HG02943 (cell line): Measurements from ENCODE around the gene ZNF317.

ENCODE experiments used
- ATAC-seq: cut with Tn5 transposase; IDR thresholded peaks from one replicate; pipeline ENCODE4 v1.9.1; 2021; ENCODE audit warnings: mild to moderate bottlenecking, low read depth, moderate library complexity; ENCODE audit not compliant: unreplicated experiment

ZNF317 gene

GRCh38 chr19:9140159-9140874 is at the start of gene ZNF317:
TSS of gene ZNF317 (plus strand) at chr19:9140397. CDS start at chr19:9156017, 15,620 bp downstream.
- peak; percentile 92 for ATAC-seq

- ATAC-seq: no peak
Observed at GRCh38 chr19:9107375-9107774, 32.8 kb upstream of the ZNF317 start, which contains the start of gene OR7G2. TSS of gene OR7G2 (minus strand) at chr19:9107475. CDS start at chr19:9103243, 4,232 bp downstream.

- no peak for ATAC-seq
Observed at GRCh38 chr19:9109959-9110358, 30.2 kb upstream of the ZNF317 start.

- ATAC-seq: no peak
Observed at GRCh38 chr19:9115307-9115813, 24.8 kb upstream of the ZNF317 start, which contains the start of gene OR7G1. TSS of gene OR7G1 (minus strand) at chr19:9115763. CDS start at chr19:9115763, 0 bp downstream.

GRCh38 chr19:9116547-9116946 is 23.6 kb upstream of the ZNF317 start:
- no peak for ATAC-seq

- ATAC-seq: no peak
Observed at GRCh38 chr19:9126900-9127405, 13.2 kb upstream of the ZNF317 start, which contains the start of gene OR7G3. TSS of gene OR7G3 (minus strand) at chr19:9126950. CDS start at chr19:9126950, 0 bp downstream.

DNA sequence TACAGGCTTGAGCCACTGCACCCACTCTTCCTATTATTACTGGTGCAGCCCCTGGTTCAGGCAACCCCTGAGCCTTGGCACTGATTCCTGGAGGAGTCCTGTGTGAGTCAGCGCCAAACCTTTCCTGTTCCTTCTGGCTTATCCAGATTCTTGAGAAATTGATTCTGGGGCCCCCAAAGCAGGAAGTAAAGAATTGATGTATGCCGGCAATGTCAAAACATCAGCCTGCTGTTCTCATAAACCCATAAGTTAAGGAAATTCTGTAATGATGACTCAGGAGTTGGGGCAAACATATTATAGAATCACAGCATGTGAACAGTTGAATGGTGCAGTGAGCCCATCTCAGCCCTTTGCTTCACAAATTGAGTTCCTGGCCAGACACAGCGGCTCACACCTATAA is 12.0 kb upstream of the ZNF317 start:
- ATAC-seq: no peak

DNA sequence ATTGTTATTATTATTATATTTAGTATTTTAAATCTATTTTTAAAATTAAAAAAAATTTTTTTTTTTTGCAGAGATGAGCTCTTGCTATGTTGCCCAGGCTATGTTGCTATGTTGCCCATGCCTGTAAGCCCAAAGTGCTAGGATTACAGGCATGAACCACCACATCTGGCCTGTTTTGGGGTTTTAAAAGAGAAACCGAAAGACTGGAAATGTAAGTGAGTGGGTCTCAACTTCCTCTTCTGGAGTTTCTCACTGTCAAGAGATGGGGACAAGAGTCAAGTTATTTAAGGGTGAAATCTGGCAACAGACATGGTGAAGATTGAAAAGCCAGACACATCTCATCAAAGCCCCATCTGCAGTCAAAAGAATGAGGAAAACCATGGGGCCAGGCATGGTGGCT is 9.2 kb upstream of the ZNF317 start:
- no peak for ATAC-seq

- ATAC-seq: no peak
Observed at GRCh38 chr19:9132422-9132821, 7.8 kb upstream of the ZNF317 start.

DNA sequence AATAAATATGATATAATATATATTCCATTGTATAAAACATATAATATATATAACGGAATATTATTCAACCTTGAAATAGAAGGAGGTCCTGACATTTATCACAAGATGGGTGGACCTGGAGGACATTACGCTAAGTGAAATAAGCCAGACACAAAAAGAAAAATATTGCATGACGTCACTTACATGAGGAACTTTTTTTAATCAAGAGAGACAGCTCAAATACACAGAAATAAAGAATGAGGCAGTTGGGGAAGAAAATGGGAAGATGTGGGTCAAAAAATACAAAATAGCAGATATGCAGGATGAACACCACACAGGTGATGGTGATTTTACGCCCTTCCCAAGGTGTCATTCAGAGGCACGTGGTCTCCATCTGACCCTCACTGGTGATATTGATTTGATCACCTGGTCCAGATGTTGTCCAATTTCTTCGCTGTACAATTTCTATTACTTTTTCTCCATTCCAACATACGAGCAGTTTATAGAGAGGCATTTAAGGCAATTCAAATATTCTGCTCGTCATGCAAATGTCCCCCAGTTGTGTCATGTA is 513 bp upstream of the ZNF317 start:
- peak; percentile 15 for ATAC-seq

DNA sequence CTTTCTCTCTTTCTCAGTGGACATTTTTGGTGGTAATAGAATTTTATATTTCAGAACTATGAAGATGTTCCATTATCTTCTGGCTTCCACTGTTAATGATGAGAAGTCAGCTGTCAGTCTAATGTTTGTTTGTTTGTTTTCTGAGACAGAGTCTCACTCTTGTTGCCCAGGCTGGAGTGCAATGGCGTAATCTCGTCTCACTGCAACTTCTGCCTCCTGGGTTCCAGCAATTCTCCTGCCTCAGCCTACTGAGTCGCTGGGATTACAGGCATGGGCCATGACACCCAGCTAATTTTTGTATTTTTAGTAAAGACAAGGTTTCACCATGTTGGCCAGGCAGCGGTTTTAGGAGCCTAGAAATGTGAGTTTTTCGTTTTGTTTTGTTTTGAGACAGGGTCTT is 4.7 kb downstream of the ZNF317 start:
- ATAC-seq: no peak

DNA sequence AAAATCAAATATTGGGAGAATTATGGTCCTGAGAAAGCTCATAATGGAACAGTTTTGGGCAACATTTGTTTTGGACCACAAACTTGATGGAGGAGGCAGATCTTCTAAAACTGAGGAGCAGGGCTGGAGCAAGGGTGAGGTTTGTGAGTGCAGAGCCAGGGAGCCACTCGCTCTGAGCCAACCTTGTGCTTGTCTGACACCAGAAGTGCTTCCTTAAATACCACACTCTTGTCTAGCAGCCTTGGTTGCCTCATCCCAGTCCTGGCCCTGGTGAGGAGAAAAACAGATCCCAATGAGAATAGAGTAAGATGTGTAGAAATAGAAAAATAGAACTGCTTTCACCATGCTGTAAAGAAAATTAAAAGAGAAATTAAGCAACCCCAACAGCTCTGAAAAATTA is 6.7 kb downstream of the ZNF317 start:
- ATAC-seq: no peak

- no peak for ATAC-seq
Observed at GRCh38 chr19:9148697-9149096, 8.5 kb downstream of the ZNF317 start.

- ATAC-seq: no peak
Observed at GRCh38 chr19:9149997-9150396, 9.8 kb downstream of the ZNF317 start.

- ATAC-seq: no peak
Observed at GRCh38 chr19:9150650-9151049, 10.5 kb downstream of the ZNF317 start.

- ATAC-seq: no peak
Observed at GRCh38 chr19:9151367-9151766, 11.2 kb downstream of the ZNF317 start.

DNA sequence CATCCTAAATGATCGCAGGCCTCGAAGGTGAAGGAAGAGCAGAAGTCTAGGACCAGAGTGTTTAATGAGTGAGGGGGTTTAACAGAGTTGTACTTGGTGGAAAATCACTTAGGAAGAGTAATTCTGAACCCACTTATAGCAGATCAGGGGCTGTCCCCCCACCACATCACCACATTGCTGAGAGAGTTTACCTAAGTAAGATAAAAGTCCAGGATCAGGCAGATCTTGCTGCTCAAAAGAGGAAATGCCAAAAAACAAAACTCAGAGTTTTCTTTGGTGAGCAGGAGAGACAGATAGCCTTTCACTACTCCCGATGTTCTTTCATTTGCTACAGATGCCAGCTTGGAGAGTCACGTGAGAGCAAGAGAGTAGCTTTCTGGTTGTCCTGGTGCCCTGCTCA is 15.4 kb downstream of the ZNF317 start:
- no peak for ATAC-seq

GRCh38 chr19:9156304-9156703 is 16.1 kb downstream of the ZNF317 start:
- ATAC-seq: no peak

DNA sequence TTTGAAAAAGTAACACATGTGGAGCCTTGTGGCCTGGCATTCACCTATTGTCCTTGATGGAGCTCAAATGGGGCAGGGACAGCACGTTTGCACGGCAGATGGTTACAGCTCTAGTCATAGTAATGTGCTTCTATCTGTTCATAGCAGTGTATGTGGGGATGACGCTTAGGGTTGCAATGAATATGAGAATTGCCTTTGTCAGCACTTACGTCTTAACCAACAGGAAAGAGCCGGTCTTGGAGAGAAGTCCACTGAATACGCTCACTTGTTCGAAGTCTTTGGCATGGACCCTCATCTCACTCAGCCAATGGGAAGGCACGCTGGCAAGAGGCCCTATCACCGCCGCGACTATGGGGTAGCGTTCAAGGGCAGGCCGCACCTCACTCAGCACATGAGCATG is 19.7 kb downstream of the ZNF317 start:
- no peak for ATAC-seq

DNA sequence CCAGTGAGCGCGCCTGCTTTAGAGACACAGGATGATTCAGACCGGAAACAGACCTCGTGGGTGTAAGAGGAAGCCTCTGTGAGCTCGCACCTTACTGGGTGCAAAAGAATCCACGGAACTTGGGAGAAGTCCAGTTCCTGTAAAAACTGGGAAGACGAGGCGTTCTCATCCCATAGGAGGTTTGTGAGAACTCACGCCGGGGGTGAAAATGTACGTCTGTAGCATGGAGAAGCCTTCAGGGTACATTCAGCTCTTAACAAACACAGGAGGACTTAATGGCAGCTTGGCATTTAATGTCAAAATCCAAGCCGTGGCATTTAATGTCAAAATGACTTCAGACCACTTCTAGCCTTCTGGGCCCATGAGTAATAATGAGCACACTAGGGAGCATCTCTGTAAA is 21.2 kb downstream of the ZNF317 start:
- ATAC-seq: no peak

DNA sequence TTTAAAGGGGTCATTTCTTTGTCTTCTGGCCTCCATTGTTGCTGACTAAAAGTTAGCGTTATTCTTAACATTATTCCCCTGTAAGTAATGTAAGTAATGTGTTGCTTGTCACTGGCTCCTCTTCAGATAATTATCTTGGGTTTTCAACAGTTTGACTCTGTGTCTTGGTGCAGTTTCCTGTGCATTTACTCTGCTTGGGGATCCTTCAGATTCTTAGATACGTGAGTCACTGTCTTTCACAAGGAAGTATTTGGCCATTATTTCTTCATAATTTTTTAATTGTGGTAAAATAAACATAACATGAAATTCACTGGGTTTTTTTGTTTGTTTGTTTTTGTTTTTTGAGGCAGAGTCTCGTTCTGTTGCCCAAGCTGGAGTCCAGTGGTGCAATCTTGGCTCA is 25.1 kb downstream of the ZNF317 start:
- no peak for ATAC-seq

DNA sequence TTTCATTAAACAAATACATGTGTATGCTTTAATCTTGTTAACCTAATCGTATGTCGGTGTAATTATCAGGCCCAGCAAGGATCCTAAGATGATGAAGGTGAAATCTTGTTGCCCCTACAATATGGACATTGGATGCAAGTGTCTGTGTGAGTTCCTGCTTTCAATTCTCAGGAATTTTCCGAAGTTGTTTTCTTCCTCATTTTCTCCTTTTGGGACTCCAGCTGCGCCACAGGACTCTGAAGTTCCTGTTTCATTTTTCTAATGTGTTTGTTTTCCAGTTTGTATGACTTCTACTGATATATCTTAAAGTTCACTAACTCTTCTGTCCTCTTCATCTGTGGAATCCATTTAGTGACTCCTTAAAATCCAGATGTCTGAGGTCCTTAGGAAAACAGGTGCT is 26.6 kb downstream of the ZNF317 start:
- no peak for ATAC-seq
